ENCODE results near the gene MBP. TPM values are rescaled to one million over a fixed set of nuclear protein-coding genes. Genes with fewer than 3 reads are reported as not detected.

Gene MBP
- total RNA-seq, 1 donor from 2014 or later, result 54.3 TPM

DNA sequence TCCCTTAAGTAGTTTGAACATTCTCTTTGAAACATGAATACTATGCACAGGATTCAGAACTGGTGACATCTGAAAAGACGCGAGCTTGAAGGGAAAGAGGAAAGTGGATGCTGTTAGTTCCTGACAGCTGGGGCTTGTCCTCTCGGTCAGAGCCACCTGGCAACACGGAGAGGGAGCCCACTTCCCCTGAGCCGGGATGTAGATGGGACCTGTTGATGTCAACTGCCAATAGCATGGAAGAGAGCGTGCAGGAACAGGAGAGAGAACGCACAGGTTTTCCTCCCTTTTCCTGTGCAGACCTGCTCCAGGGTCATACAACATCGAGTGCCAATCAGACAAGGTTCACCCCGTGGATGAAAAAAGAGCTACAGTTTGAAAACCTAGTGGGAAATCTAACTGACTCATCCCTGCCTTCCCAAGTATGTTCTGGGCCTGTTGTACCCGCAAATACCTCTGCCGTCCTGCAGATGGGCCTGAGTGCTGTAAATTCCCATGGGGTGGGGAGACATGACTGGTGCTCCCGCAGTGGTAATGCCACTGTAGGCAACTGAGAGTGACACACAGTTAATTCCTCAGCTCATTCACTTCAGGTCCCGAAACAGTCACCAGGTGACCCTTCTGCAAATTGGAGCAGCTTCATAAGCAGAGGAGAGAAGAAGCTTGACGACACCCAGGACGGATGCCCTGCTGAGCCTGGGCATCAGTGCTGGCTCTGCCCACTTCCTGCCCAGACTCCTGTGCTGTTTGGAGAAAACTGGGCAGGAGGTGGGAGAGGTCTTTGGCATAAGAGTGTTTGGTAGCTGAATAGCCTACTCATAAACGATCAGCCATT lies 13.9 kb upstream of the MBP start:
- peaks cover 17% of the 10 kb centered on the region for H3K36me3 Mint-ChIP-seq (ENCODE audit: low read depth)
- peaks cover 40% of the 10 kb centered on the region for H3K4me1 Mint-ChIP-seq (ENCODE audit: low read depth)
- H3K27ac Mint-ChIP-seq, result no peak overlapping the region
- intact Hi-C loops (cut with micrococcal nuclease), result loop anchor here (2.0 kb wide), 1 partner anchor 14 kb away; the partner anchor contains the start of gene MBP
- H3K9me3 Mint-ChIP-seq, result peaks cover 32% of the 10 kb centered on the region
- H3K4me3 Mint-ChIP-seq (ENCODE audit: low read depth), result no peak overlapping the region
- peaks cover 2% of the 10 kb centered on the region for H3K27me3 Mint-ChIP-seq (ENCODE audit: low read depth)
- DNase-seq (ENCODE audit: low spot score), result no peak

DNA sequence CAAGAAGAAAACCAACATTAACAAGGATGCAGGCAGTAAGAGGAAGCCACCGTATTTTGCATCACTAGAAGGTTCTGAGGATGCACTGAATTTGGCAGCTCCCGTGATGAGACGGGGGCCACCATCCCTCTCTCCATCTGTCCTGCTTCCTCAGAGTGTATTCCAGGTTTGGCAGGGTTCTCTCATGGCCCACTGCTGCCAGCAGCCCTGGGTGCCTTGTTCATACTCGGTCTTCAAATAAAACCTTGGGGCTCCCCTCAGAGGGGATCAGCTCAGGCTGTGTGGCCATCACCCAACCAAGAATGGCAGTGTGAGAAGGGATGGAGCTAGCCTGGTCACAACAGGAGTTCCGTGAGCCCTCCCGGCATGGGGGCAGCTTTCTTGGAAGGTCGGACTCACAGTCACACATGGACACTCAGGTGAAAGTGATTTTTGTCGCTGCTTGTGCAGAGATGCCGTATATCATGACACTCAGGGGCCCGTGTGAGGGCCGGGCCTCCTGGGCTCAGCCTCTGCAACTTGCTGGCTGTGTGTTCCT lies 12.8 kb upstream of the MBP start:
- Mint-ChIP-seq H3K4me1 (ENCODE audit: low read depth) (peaks cover 42% of the 10 kb centered on the region), H3K27me3 (ENCODE audit: low read depth) (no peaks in the 10 kb centered on the region), H3K27ac (no peak overlapping the region), H3K4me3 (ENCODE audit: low read depth) (no peak overlapping the region), H3K36me3 (ENCODE audit: low read depth) (peaks cover 22% of the 10 kb centered on the region), H3K9me3 (peaks cover 32% of the 10 kb centered on the region)
- intact Hi-C loops (cut with micrococcal nuclease), result no loop called here
- no peak for DNase-seq (ENCODE audit: low spot score)

DNA sequence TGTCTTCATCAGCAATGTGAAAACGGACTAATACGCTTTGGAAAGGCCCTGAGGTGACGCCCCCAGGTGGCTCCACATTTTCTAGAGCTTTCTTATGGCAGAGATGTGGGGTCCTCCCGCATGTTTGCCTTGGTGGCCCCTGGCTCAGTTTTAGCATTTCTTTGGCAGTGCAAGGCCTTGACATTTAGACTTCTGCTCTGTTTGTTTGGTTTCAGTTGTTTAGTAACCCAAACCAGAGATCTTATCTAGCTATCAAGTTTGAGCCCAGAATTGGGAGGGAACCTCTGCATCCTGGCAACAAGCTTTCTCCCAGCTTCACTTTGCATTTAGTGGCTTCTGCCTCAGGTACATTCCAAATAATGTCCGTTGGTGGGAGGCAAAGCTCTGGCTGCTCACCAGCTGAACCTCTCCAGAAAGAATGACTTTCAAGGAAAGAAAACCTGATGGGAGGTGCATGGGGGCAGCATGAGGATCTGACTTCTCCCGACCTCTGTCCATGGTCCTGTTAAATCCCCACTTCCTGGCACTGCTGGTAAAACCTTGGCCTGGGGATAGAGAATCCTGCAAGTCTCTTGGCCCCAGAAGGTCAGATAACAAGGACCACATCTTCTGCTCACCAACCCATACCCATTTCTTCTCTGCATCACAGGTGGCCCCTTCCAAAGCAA lies 12.0 kb upstream of the MBP start:
- Mint-ChIP-seq H3K4me3 (ENCODE audit: low read depth) (no peak overlapping the region), H3K27me3 (ENCODE audit: low read depth) (no peaks in the 10 kb centered on the region), H3K9me3 (peaks cover 32% of the 10 kb centered on the region), H3K36me3 (ENCODE audit: low read depth) (peaks cover 22% of the 10 kb centered on the region), H3K27ac (no peak overlapping the region), H3K4me1 (ENCODE audit: low read depth) (peaks cover 50% of the 10 kb centered on the region)
- no peak for DNase-seq (ENCODE audit: low spot score)
- intact Hi-C loops (cut with micrococcal nuclease), result no loop called here

GRCh38 chr18:77144046-77144445 lies 11.5 kb upstream of the MBP start:
- intact Hi-C loops (cut with micrococcal nuclease), result no loop called here
- peaks cover 32% of the 10 kb centered on the region for H3K9me3 Mint-ChIP-seq

DNA sequence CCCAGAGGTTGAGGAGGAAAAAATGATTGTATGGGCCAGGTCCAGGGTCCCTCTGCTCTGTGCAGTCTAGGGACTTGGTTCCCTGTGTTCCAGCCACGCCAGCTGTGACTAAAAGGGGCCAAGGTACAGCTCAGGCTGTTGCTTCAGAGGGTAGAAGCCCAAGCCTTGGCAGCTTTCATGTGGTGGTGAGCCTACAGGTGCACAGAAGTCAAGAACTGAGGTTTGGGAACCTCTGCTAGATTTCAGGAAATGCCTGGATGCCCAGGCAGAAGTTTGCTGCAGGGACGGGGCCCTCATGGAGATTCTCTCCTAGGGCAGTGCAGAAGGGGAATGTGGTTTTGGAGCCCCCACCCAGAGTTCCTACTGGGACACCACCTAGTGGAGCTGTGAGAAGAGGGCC lies 10.6 kb upstream of the MBP start:
- H3K27me3 Mint-ChIP-seq (ENCODE audit: low read depth), result no peaks in the 10 kb centered on the region
- intact Hi-C loops (cut with micrococcal nuclease), result no loop called here
- no peak for DNase-seq (ENCODE audit: low spot score)
- peaks cover 51% of the 10 kb centered on the region for H3K4me1 Mint-ChIP-seq (ENCODE audit: low read depth)
- H3K27ac Mint-ChIP-seq, result no peak overlapping the region
- H3K9me3 Mint-ChIP-seq, result peaks cover 32% of the 10 kb centered on the region
- peaks cover 22% of the 10 kb centered on the region for H3K36me3 Mint-ChIP-seq (ENCODE audit: low read depth)
- no peak overlapping the region for H3K4me3 Mint-ChIP-seq (ENCODE audit: low read depth)

More at GRCh38 chr18:77144046-77144445, 11.5 kb upstream of the MBP start:
- no peaks in the 10 kb centered on the region for H3K27me3 Mint-ChIP-seq (ENCODE audit: low read depth)
- H3K27ac Mint-ChIP-seq, result no peak overlapping the region
- peaks cover 51% of the 10 kb centered on the region for H3K4me1 Mint-ChIP-seq (ENCODE audit: low read depth)
- peaks cover 22% of the 10 kb centered on the region for H3K36me3 Mint-ChIP-seq (ENCODE audit: low read depth)
- no peak for DNase-seq (ENCODE audit: low spot score)
- no peak overlapping the region for H3K4me3 Mint-ChIP-seq (ENCODE audit: low read depth)

GRCh38 chr18:77141401-77142118 lies 9.0 kb upstream of the MBP start:
- Mint-ChIP-seq H3K27me3 (ENCODE audit: low read depth) (no peaks in the 10 kb centered on the region), H3K4me1 (ENCODE audit: low read depth) (peaks cover 45% of the 10 kb centered on the region), H3K27ac (peak overlapping the region; percentile 26), H3K36me3 (ENCODE audit: low read depth) (peaks cover 22% of the 10 kb centered on the region), H3K9me3 (peaks cover 32% of the 10 kb centered on the region), H3K4me3 (ENCODE audit: low read depth) (no peak overlapping the region)
- intact Hi-C loops (cut with micrococcal nuclease), result no loop called here
- DNase-seq (ENCODE audit: low spot score), result no peak

- peak overlapping the region; percentile 8 for H3K27ac Mint-ChIP-seq
- peaks cover 22% of the 10 kb centered on the region for H3K36me3 Mint-ChIP-seq (ENCODE audit: low read depth)
- peaks cover 42% of the 10 kb centered on the region for H3K4me1 Mint-ChIP-seq (ENCODE audit: low read depth)
- peak; percentile 46 for DNase-seq (ENCODE audit: low spot score)
- H3K9me3 Mint-ChIP-seq, result peaks cover 32% of the 10 kb centered on the region
- intact Hi-C loops (cut with micrococcal nuclease), result no loop called here
- no peak overlapping the region for H3K4me3 Mint-ChIP-seq (ENCODE audit: low read depth)
- no peaks in the 10 kb centered on the region for H3K27me3 Mint-ChIP-seq (ENCODE audit: low read depth)
Observed at GRCh38 chr18:77140439-77141109, 8.0 kb upstream of the MBP start.

GRCh38 chr18:77140030-77140429 lies 7.4 kb upstream of the MBP start:
- intact Hi-C loops (cut with micrococcal nuclease), result no loop called here
- no peak for DNase-seq (ENCODE audit: low spot score)
- H3K27me3 Mint-ChIP-seq (ENCODE audit: low read depth), result no peaks in the 10 kb centered on the region
- no peak overlapping the region for H3K4me3 Mint-ChIP-seq (ENCODE audit: low read depth)
- peaks cover 30% of the 10 kb centered on the region for H3K9me3 Mint-ChIP-seq
- H3K36me3 Mint-ChIP-seq (ENCODE audit: low read depth), result peaks cover 22% of the 10 kb centered on the region
- peak overlapping the region; percentile 8 for H3K27ac Mint-ChIP-seq
- peaks cover 46% of the 10 kb centered on the region for H3K4me1 Mint-ChIP-seq (ENCODE audit: low read depth)

GRCh38 chr18:77139619-77140018 lies 7.0 kb upstream of the MBP start:
- intact Hi-C loops (cut with micrococcal nuclease), result loop anchor here (10.0 kb wide), 1 partner anchor 315 kb away; the partner anchor contains the start of gene ZNF236
- peaks cover 26% of the 10 kb centered on the region for H3K9me3 Mint-ChIP-seq
- no peaks in the 10 kb centered on the region for H3K27me3 Mint-ChIP-seq (ENCODE audit: low read depth)
- no peak overlapping the region for H3K27ac Mint-ChIP-seq
- H3K36me3 Mint-ChIP-seq (ENCODE audit: low read depth), result peaks cover 22% of the 10 kb centered on the region
- H3K4me1 Mint-ChIP-seq (ENCODE audit: low read depth), result peaks cover 45% of the 10 kb centered on the region
- no peak overlapping the region for H3K4me3 Mint-ChIP-seq (ENCODE audit: low read depth)
- no peak for DNase-seq (ENCODE audit: low spot score)

GRCh38 chr18:77138270-77138669 lies 5.7 kb upstream of the MBP start:
- no peak overlapping the region for H3K27ac Mint-ChIP-seq
- intact Hi-C loops (cut with micrococcal nuclease), result loop anchor here (10.0 kb wide), 1 partner anchor 313 kb away; the partner anchor contains the start of gene ZNF236

GRCh38 chr18:77137851-77138250 lies 5.3 kb upstream of the MBP start:
- no peaks in the 10 kb centered on the region for H3K27me3 Mint-ChIP-seq (ENCODE audit: low read depth)
- no peak overlapping the region for H3K27ac Mint-ChIP-seq
- no peak for DNase-seq (ENCODE audit: low spot score)
- peaks cover 49% of the 10 kb centered on the region for H3K4me1 Mint-ChIP-seq (ENCODE audit: low read depth)
- H3K4me3 Mint-ChIP-seq (ENCODE audit: low read depth), result no peak overlapping the region
- H3K9me3 Mint-ChIP-seq, result peaks cover 11% of the 10 kb centered on the region
- peaks cover 16% of the 10 kb centered on the region for H3K36me3 Mint-ChIP-seq (ENCODE audit: low read depth)
- intact Hi-C loops (cut with micrococcal nuclease), result loop anchor here (10.0 kb wide), 1 partner anchor 313 kb away; the partner anchor contains the start of gene ZNF236

More at GRCh38 chr18:77138270-77138669, 5.7 kb upstream of the MBP start:
- no peak overlapping the region for H3K4me3 Mint-ChIP-seq (ENCODE audit: low read depth)
- H3K36me3 Mint-ChIP-seq (ENCODE audit: low read depth), result peaks cover 18% of the 10 kb centered on the region
- H3K4me1 Mint-ChIP-seq (ENCODE audit: low read depth), result peaks cover 47% of the 10 kb centered on the region
- DNase-seq (ENCODE audit: low spot score), result no peak
- peaks cover 14% of the 10 kb centered on the region for H3K9me3 Mint-ChIP-seq
- no peaks in the 10 kb centered on the region for H3K27me3 Mint-ChIP-seq (ENCODE audit: low read depth)
